Muscle layer of duodenum (tissue), 2 donors: Measurements from ENCODE around the gene RNF152.
"Not testable (repeated sequence)": the region's sequence is repeated elsewhere in the genome, so short reads cannot be mapped to it uniquely, and the experiment has no call there.

ENCODE experiments used
- H3K27ac ChIP-seq: one replicate; pipeline ENCODE4 v1.7.0; 2013; ENCODE audit warnings: mild to moderate bottlenecking, low read length
- H3K27me3 ChIP-seq: one replicate; pipeline ENCODE4 v1.7.0; 2013; ENCODE audit warnings: low read depth, mild to moderate bottlenecking, control low read depth, low read length
- H3K36me3 ChIP-seq, 2 donors: one replicate each; pipeline ENCODE4 v1.7.0; 2013; ENCODE audit warnings: low read length in 2 of 2, control low read depth in 1 of 2, mild to moderate bottlenecking in 1 of 2; ENCODE audit not compliant: insufficient read depth in 2 of 2, control insufficient read depth in 1 of 2
- H3K4me1 ChIP-seq, 2 donors: one replicate each; pipeline ENCODE4 v1.7.0; 2013; ENCODE audit warnings: low read length in 2 of 2, mild to moderate bottlenecking in 2 of 2, control low read depth in 1 of 2, moderate library complexity in 1 of 2; ENCODE audit not compliant: insufficient read depth in 2 of 2, control insufficient read depth in 1 of 2
- H3K4me3 ChIP-seq, 2 donors: one replicate each; pipeline ENCODE4 v1.7.0; 2013; ENCODE audit warnings: low read length in 2 of 2, low read depth in 1 of 2, mild to moderate bottlenecking in 1 of 2
- H3K9me3 ChIP-seq, 2 donors: one replicate each; pipeline ENCODE4 v1.7.0; 2013; ENCODE audit warnings: low read length in 2 of 2, control low read depth in 1 of 2, mild to moderate bottlenecking in 1 of 2; ENCODE audit not compliant: control insufficient read depth in 1 of 2
- donor health status: healthy.

Gene RNF152

GRCh38 chr18:61808286-61808685 is 84.5 kb downstream of the RNF152 start:
- no peaks in the 10 kb centered on the region for H3K4me1 ChIP-seq
- H3K4me3 ChIP-seq: no peak overlapping the region
- H3K27ac ChIP-seq: no peak overlapping the region
- H3K36me3 ChIP-seq: no peaks in the 10 kb centered on the region
- H3K27me3 ChIP-seq: no peaks in the 10 kb centered on the region
- H3K9me3 ChIP-seq: no peaks in the 10 kb centered on the region

GRCh38 chr18:61803393-61803792 is 89.4 kb downstream of the RNF152 start:
- Histone ChIP-seq H3K4me3 (no peak overlapping the region), H3K27ac (no peak overlapping the region), H3K36me3 (no peaks in the 10 kb centered on the region), H3K4me1 (no peaks in the 10 kb centered on the region), H3K27me3 (no peaks in the 10 kb centered on the region), H3K9me3 (no peaks in the 10 kb centered on the region)

GRCh38 chr18:61797696-61798590 is 94.9 kb downstream of the RNF152 start:
- Histone ChIP-seq H3K27me3 (no peaks in the 10 kb centered on the region), H3K27ac (no peak overlapping the region), H3K4me1 (no peaks in the 10 kb centered on the region), H3K9me3 (no peaks in the 10 kb centered on the region), H3K36me3 (no peaks in the 10 kb centered on the region), H3K4me3 (no peak overlapping the region)

GRCh38 chr18:61791031-61791430 is 101.8 kb downstream of the RNF152 start:
- H3K9me3 ChIP-seq: peaks cover 0 to 5% of the 10 kb centered on the region in 2 donors
- no peak overlapping the region for H3K4me3 ChIP-seq
- H3K4me1 ChIP-seq: no peaks in the 10 kb centered on the region
- H3K27me3 ChIP-seq: no peaks in the 10 kb centered on the region
- no peak overlapping the region for H3K27ac ChIP-seq
- no peaks in the 10 kb centered on the region for H3K36me3 ChIP-seq

- not testable (repeated sequence) for H3K36me3 ChIP-seq, H3K9me3 ChIP-seq, H3K4me3 ChIP-seq, H3K4me1 ChIP-seq, H3K27ac ChIP-seq, H3K27me3 ChIP-seq
Measured at GRCh38 chr18:61787011-61787670, 105.7 kb downstream of the RNF152 start.

- Histone ChIP-seq H3K4me1 (no peaks in the 10 kb centered on the region), H3K27ac (no peak overlapping the region), H3K4me3 (no peak overlapping the region), H3K27me3 (no peaks in the 10 kb centered on the region), H3K9me3 (peaks cover 0 to 5% of the 10 kb centered on the region in 2 donors), H3K36me3 (no peaks in the 10 kb centered on the region)
Measured at GRCh38 chr18:61785588-61785987, 107.2 kb downstream of the RNF152 start.

- Histone ChIP-seq H3K4me3 (no peak overlapping the region), H3K36me3 (no peaks in the 10 kb centered on the region), H3K27me3 (no peaks in the 10 kb centered on the region), H3K9me3 (peaks cover 0 to 5% of the 10 kb centered on the region in 2 donors), H3K4me1 (no peaks in the 10 kb centered on the region), H3K27ac (no peak overlapping the region)
Measured at GRCh38 chr18:61784834-61785233, 108.0 kb downstream of the RNF152 start.

GRCh38 chr18:61782545-61782944 is 110.3 kb downstream of the RNF152 start:
- H3K4me1 ChIP-seq: no peaks in the 10 kb centered on the region
- no peak overlapping the region for H3K27ac ChIP-seq
- no peak overlapping the region for H3K4me3 ChIP-seq
- peaks cover 2 to 3% of the 10 kb centered on the region in 2 donors for H3K9me3 ChIP-seq
- H3K27me3 ChIP-seq: no peaks in the 10 kb centered on the region
- no peaks in the 10 kb centered on the region for H3K36me3 ChIP-seq

- not testable (repeated sequence) for H3K27me3 ChIP-seq, H3K9me3 ChIP-seq, H3K27ac ChIP-seq, H3K4me3 ChIP-seq, H3K36me3 ChIP-seq, H3K4me1 ChIP-seq
Measured at GRCh38 chr18:61776201-61776600, 116.6 kb downstream of the RNF152 start.

GRCh38 chr18:61774846-61775245 is 118.0 kb downstream of the RNF152 start:
- no peaks in the 10 kb centered on the region for H3K27me3 ChIP-seq
- H3K4me3 ChIP-seq: no peak overlapping the region
- peaks cover 0 to 5% of the 10 kb centered on the region in 2 donors for H3K9me3 ChIP-seq
- H3K36me3 ChIP-seq: no peaks in the 10 kb centered on the region
- H3K27ac ChIP-seq: no peak overlapping the region
- H3K4me1 ChIP-seq: no peaks in the 10 kb centered on the region

GRCh38 chr18:61772293-61772848 is 120.4 kb downstream of the RNF152 start:
- Histone ChIP-seq H3K27ac (no peak overlapping the region), H3K27me3 (no peaks in the 10 kb centered on the region), H3K4me1 (no peaks in the 10 kb centered on the region), H3K4me3 (no peak overlapping the region), H3K36me3 (no peaks in the 10 kb centered on the region), H3K9me3 (peaks cover 0 to under 1% of the 10 kb centered on the region in 2 donors)
